Chondrocyte (in vitro differentiated cells): ENCODE measurements around the gene IL34. TPM values are rescaled to one million over a fixed set of nuclear protein-coding genes. Genes with fewer than 3 reads are reported as not detected.

Source experiments
- DNase-seq: peaks from one replicate; pipeline ENCODE4 v3.0.0; 2021; ENCODE audit warnings: mixed read lengths, low spot score
- H3K27ac Mint-ChIP-seq: one replicate; pipeline ENCODE4 v1.8.0; 2021; ENCODE audit warnings: mild to moderate bottlenecking, moderate library complexity, mixed read lengths; ENCODE audit not compliant: unreplicated experiment
- H3K27me3 Mint-ChIP-seq: 2 replicates; pipeline ENCODE4 v1.8.0; 2021; ENCODE audit warnings: low read depth, mixed read lengths
- H3K36me3 Mint-ChIP-seq: 2 replicates; pipeline ENCODE4 v1.8.0; 2021; ENCODE audit warnings: low read depth, mixed read lengths
- H3K4me1 Mint-ChIP-seq: 2 replicates; pipeline ENCODE4 v1.8.0; 2021; ENCODE audit warnings: low read depth, mild to moderate bottlenecking, mixed read lengths
- H3K4me3 Mint-ChIP-seq: one replicate; pipeline ENCODE4 v1.8.0; 2021; ENCODE audit warnings: mild to moderate bottlenecking, moderate library complexity, mixed read lengths; ENCODE audit not compliant: unreplicated experiment
- H3K9me3 Mint-ChIP-seq: 2 replicates; pipeline ENCODE4 v1.8.0; 2021; ENCODE audit warnings: low read depth, mixed read lengths
- total RNA-seq: library from RNA; stranded (reverse); gene quantifications from 3 replicates; pipeline ENCODE4 v1.2.1, GENCODE V29; 2021
- TF ChIP-seq, protein P1 (sequence below): fragments of 200-600 bp; sonication (generic); IDR thresholded peaks from 2 replicates; pipeline ENCODE4 v1.5.0; 2021; ENCODE audit warnings: antibody characterized with exemption, mild to moderate bottlenecking, moderate library complexity

The IL34 gene
- total RNA-seq, 1 donor from 2014 or later: 20.8 TPM

DNA sequence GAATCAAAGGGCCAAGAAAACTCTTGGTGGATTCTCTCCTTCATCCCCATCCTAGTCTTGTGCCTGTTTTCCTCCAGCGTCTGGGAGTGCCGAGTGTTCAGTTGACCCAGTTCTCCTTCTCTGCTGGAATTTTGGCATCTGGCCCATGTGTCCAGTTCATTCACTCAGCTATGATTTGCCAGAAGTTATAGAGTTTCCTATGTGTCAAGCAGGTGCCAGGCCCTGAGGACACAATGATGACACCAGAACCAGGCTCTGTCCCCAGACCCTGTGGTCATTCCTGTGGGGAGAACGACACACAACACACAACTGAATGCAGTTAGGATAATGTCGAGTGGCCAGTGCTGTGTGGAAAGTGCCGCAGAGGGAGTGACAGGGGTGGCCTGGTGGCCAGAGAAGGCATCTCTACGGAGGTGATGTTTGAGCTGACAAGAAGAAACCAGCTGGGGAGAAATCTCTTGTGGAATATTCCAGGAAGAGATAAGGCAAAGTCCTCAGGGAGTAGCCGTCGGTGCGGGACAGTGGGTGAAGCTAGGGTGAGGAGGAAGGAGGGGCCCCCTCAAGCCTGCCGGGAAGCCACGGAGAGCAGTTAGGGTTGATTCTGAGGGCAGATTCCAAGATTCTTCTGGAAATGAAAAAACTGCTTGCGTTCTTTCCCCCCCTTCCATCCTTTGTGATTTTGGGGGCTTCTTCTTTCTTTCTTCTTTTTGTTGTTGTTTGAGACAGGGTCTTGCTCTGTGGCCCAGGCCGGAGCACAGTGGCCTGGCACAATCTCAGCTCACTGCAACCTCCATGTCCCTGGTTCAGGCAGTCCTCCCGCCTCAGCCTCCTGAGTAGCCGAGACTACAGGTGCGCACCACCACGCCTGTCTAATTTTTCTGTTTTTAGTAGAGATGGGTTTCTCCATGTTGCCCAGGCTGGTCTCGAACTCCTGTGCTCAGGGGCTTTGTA is 35.8 kb upstream of the IL34 start:
- Mint-ChIP-seq H3K9me3 (no peaks in the 10 kb centered on the region), H3K36me3 (peaks cover 6% of the 10 kb centered on the region), H3K27ac (no peak overlapping the region), H3K4me1 (peaks cover 6% of the 10 kb centered on the region), H3K27me3 (no peaks in the 10 kb centered on the region), H3K4me3 (no peak overlapping the region)
- TF ChIP-seq, protein P1, sequence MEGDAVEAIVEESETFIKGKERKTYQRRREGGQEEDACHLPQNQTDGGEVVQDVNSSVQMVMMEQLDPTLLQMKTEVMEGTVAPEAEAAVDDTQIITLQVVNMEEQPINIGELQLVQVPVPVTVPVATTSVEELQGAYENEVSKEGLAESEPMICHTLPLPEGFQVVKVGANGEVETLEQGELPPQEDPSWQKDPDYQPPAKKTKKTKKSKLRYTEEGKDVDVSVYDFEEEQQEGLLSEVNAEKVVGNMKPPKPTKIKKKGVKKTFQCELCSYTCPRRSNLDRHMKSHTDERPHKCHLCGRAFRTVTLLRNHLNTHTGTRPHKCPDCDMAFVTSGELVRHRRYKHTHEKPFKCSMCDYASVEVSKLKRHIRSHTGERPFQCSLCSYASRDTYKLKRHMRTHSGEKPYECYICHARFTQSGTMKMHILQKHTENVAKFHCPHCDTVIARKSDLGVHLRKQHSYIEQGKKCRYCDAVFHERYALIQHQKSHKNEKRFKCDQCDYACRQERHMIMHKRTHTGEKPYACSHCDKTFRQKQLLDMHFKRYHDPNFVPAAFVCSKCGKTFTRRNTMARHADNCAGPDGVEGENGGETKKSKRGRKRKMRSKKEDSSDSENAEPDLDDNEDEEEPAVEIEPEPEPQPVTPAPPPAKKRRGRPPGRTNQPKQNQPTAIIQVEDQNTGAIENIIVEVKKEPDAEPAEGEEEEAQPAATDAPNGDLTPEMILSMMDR: no peak
- DNase-seq: no peak

DNA sequence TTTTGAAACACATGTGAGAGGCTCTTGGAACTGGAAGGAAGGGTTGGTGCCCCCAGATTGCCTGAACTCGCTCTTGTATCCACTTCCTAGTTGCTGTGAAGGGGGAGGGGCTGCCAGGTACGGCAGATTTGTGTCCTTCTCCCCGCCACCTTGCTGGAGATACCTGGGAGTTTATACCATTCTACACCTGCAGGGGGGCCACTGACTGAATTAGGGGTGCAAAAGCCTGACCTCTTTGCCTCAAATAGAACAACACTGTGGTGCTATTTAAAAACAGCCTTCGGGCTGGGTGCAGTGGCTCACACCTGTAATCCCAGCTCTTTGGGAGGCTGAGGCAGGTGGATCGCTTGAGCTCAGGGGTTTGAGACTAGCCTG is 35.1 kb upstream of the IL34 start:
- peaks cover 6% of the 10 kb centered on the region for H3K36me3 Mint-ChIP-seq
- TF ChIP-seq, protein P1: no peak
- H3K27me3 Mint-ChIP-seq: no peaks in the 10 kb centered on the region
- DNase-seq: no peak
- no peak overlapping the region for H3K4me3 Mint-ChIP-seq
- H3K4me1 Mint-ChIP-seq: peaks cover 6% of the 10 kb centered on the region
- no peak overlapping the region for H3K27ac Mint-ChIP-seq
- H3K9me3 Mint-ChIP-seq: no peaks in the 10 kb centered on the region

DNA sequence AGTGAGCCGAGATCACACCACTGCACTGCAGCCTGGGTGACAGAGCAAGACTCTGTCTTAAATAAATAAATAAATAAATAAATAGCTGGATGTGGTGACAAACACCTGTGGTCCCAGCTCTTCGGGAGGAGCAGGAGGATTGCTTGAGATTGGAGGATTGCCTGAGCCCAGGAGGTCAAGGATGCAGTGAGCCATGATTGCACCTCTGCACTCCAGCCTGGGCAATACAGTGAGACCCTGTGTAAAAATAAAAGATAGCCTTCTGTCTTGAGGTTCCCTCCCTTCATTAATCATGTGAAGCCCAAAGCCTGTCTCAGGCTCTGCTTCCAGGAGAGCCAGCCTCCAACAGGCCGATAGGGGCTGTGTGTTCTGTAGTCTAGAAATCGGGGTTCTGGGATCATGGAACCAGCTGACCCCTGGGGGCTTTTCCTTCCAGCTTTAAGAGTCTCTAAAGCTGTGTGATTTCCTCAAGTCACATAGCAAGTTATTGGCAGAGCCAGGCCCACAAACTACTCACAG is 34.5 kb upstream of the IL34 start:
- H3K4me1 Mint-ChIP-seq: peaks cover 6% of the 10 kb centered on the region
- no peak for DNase-seq
- no peak overlapping the region for H3K4me3 Mint-ChIP-seq
- H3K27ac Mint-ChIP-seq: no peak overlapping the region
- TF ChIP-seq, protein P1: no peak
- H3K27me3 Mint-ChIP-seq: no peaks in the 10 kb centered on the region
- peaks cover 6% of the 10 kb centered on the region for H3K36me3 Mint-ChIP-seq
- no peaks in the 10 kb centered on the region for H3K9me3 Mint-ChIP-seq

DNA sequence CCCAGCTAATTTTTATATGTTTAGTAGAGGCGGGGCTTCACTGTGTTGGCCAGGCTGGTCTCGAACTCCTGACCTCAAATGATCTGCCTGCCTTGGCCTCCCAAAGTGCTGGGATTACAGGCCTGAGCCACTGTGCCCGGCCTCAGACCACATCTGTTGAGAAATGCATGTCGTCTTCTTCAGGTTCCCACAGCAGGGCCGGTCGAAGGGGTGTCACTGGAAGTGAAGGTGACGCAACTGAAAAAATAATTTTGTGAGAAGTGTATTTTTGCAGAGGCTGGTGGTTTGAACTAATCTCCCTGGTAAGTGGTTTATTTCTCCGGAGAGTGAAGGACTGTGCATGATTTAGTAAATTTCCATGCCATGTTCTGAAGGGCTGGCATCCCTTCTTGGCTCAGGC is 33.4 kb upstream of the IL34 start:
- DNase-seq: no peak
- Mint-ChIP-seq H3K27me3 (no peaks in the 10 kb centered on the region), H3K4me1 (peaks cover 6% of the 10 kb centered on the region), H3K4me3 (no peak overlapping the region), H3K27ac (no peak overlapping the region), H3K36me3 (peaks cover 6% of the 10 kb centered on the region), H3K9me3 (no peaks in the 10 kb centered on the region)
- TF ChIP-seq, protein P1: no peak

DNA sequence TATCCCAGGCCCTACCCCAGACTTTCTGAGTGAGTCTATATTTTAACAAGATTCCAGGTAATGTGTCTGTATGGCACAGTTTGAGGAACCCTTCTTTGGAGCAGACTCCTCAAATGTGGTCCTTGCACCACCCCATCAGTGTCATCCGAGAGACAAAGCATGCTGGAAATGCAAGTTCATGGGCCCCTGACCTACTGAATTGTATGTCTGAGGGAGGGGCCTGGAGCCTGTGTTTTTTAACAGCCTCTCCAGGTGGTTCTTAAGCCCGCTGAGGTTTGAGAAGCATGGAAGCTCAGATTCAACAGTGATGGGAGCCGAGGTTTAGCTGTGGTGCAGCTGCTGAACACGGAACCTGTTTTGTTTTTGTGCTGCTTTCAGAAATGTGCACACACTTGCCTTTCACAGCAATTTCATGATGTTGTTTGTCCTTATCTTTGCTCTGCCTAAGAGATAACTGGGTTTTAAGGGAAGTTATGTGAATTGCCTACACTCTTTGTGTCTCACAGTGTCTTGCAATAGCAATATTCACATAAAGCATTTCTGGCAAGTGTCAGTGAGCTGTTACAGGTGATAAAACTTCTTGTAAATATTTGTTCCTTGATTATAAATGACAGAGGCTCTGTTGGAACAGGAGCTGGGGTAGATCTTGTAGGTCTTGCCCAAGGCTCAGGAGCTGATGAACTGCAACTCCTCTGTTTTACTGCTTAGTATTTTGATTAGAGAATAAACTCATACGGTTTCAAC is 32.0 kb upstream of the IL34 start:
- Mint-ChIP-seq H3K9me3 (no peaks in the 10 kb centered on the region), H3K27ac (no peak overlapping the region), H3K27me3 (no peaks in the 10 kb centered on the region), H3K36me3 (peaks cover 6% of the 10 kb centered on the region), H3K4me1 (peaks cover 12% of the 10 kb centered on the region), H3K4me3 (no peak overlapping the region)
- TF ChIP-seq, protein P1: no peak
- DNase-seq: no peak
